GM18520 (cell line): ENCODE data around the gene PLAU.
"Not testable (repeated sequence)": the region's sequence is repeated elsewhere in the genome, so short reads cannot be mapped to it uniquely, and the experiment has no call there.

Experiments
- ATAC-seq: cut with Tn5 transposase; IDR thresholded peaks from one replicate; pipeline ENCODE4 v1.9.1; 2021; ENCODE audit not compliant: unreplicated experiment

Gene PLAU

GRCh38 chr10:73895381-73895780, 15.6 kb upstream of the PLAU start:
- ATAC-seq = not testable (repeated sequence)

GRCh38 chr10:73897693-73898092, 13.2 kb upstream of the PLAU start:
- no peak for ATAC-seq

GRCh38 chr10:73898730-73899410, 12.1 kb upstream of the PLAU start:
- no peak for ATAC-seq

GRCh38 chr10:73899423-73899822, 11.5 kb upstream of the PLAU start:
- no peak for ATAC-seq

- ATAC-seq = no peak
Observed at GRCh38 chr10:73900064-73900463, 10.9 kb upstream of the PLAU start.

GRCh38 chr10:73901261-73901660, 9.7 kb upstream of the PLAU start:
- ATAC-seq = no peak

- ATAC-seq = no peak
Observed at GRCh38 chr10:73902351-73902750, 8.6 kb upstream of the PLAU start.

GRCh38 chr10:73905256-73906020, 5.5 kb upstream of the PLAU start:
- ATAC-seq = no peak

- no peak for ATAC-seq
Observed at GRCh38 chr10:73906524-73907447, 4.1 kb upstream of the PLAU start.

GRCh38 chr10:73907841-73908517, 3.0 kb upstream of the PLAU start:
- no peak for ATAC-seq

- ATAC-seq = peak; percentile 39
Observed at GRCh38 chr10:73908853-73909539, 1.9 kb upstream of the PLAU start.

- ATAC-seq = no peak
Observed at GRCh38 chr10:73909540-73910115, 1.3 kb upstream of the PLAU start.

GRCh38 chr10:73910401-73910763, 550 bp upstream of the PLAU start:
- ATAC-seq = no peak

- no peak for ATAC-seq
Observed at GRCh38 chr10:73911553-73912004, 647 bp downstream of the PLAU start.

- ATAC-seq = no peak
Observed at GRCh38 chr10:73914036-73914435, 3.1 kb downstream of the PLAU start.

GRCh38 chr10:73915206-73915851, 4.4 kb downstream of the PLAU start:
- no peak for ATAC-seq

- no peak for ATAC-seq
Observed at GRCh38 chr10:73916761-73917470, 6.0 kb downstream of the PLAU start.

GRCh38 chr10:73917566-73918305, 6.8 kb downstream of the PLAU start:
- ATAC-seq = no peak
